GM21367 (cell line): Measurements from ENCODE around the gene TMEM163.

Experiments used
- ATAC-seq: cut with Tn5 transposase; IDR thresholded peaks from one replicate; pipeline ENCODE4 v1.9.1; 2021; ENCODE audit not compliant: unreplicated experiment

The TMEM163 gene

DNA sequence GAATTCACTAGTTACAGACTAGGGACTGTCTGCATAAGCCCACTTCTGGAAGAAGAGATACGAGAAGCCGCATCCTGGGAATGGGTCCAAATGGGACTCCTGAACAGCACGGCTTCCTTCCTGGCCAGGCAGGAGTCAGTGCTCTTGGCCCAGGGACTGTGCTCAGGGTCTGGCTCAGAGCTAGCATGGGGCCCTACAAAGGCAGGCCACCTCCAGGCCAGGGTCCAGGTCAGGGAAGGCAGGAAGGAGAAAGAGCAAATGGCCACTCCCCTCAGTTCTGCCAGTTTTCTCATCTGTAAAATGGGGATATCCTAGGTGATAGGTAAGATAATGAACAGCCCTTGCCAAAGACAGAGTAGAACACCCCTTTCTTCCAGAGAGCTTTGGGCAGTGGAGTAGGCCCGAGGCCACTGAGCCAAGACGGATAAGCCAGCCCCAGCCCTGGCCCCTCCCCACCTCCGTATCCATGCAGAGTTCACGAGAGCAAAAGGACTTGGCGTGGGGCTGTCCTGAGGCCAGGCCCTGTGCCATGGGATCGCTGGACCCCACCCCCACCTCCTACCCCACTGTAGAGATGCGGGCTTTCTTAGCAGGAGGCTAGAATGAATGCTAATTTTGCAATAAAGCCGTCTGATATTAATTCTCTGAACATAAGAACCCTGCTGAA lies 274.9 kb downstream of the TMEM163 start:
- ATAC-seq, result no peak

DNA sequence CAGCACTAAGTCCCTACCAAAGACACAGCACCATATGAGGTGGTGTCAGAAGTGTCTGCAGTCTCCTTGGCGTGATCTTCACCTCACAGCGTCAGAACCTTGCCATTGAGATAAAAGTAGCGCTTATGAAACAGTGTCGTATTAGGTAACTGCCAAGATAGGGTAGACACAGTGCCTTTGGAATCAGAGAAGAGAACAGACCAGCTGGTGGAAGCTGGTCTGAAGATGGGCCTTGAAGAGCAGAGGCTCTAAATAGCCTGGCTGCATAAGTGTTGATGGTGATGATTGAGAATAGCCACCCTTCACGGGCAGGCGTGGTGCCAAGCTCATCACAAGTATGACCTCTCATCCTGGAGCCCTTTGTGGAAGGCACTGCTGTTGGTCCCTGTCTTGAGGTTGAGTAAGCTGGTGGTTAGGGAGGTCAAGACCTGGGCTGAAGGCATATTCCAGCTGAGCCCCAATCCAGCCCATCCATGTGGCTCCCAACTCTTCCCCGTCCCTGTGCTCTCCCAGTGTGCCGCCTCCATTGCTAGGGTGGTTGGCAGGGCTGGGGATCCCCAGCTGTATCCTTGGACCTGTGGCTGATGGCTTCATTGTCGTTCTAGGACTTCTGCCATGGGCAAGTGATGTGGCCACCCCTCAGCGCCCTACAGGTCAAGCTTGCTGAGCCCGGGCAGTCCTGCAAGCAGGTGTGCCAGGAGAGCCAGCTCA lies 277.5 kb downstream of the TMEM163 start:
- ATAC-seq, result no peak

DNA sequence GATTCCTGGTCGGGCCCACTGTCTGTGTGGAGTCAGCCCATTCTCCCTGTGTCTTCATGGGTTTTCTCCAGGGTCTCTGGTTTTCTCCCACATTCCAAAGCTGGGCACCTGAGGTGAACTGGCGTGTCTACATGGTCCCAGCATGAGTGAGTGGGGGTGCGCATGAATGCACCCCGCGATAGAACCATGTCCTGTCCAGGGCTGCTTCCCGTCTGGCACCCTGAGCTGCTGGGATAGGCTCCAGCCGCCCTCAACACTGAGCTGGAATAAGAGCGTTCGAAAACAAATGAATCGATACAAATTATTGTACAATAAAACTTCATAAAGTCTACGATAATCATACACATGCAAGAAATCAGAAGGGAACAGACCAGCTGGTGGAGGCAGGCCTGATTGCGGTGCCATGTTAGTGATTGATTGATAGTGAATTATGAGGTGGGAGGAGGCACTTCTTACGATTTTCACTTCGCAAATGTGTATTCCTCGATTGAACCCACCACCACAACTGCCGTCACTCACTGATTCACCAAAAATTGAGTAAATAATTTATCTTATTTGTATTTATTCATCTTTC lies 278.4 kb downstream of the TMEM163 start:
- ATAC-seq, result no peak

DNA sequence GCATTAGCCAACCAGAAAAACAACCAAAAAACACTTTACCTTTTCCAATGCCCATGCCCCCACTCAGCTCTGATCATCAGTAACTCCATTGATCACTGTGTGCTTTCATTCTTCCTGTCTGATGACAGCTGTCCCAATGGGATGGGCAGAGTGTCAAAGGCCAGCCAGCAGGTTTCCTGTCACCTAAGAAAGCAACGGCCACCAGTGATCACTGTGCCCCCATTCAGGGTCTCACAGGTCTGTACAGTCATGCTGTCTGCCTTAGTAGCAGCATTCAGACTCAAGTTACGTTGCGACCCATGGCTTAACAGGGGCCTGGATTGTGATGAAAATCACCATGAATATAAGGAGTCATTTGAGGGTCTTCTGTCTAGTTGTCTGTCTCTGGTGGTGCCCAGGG lies 280.4 kb downstream of the TMEM163 start:
- ATAC-seq, result no peak

DNA sequence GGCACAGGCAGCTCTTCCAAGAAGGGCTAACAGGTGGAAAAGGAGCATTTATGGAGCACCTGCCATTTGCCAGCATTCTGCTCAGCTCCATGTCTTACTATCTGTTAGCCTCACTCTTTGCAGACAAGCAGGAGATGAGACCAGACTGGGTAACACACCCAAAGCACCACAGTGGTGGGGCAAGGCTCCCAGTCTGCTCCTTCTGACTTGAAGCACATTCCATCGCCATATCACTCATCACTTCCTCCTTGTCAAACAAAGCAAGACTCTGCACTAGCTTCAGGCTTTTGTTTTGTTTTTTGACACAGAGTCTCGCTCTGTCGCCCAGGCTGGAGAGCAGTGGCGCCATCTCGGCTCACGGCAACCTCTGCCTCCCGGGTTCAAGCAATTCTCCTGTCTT lies 282.1 kb downstream of the TMEM163 start:
- no peak for ATAC-seq

DNA sequence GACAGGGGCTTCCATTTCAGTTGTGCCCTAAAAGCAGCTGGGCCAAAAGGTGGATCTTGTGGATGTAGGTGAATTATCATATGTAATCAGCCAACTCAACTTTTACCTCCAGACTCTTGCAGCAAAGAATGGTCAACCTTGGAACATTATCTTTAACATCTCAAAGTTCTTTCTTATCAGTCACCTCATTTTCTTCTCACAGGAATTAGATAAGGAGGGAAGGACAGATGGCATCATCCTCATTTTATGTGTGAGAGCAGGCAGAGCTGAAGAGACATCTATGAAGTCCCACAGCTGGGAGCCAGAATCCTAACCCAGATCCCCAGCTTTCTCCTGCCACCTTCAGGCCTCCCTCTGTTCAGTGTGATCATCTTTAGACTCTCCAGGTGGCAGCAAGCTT lies 282.9 kb downstream of the TMEM163 start:
- no peak for ATAC-seq

DNA sequence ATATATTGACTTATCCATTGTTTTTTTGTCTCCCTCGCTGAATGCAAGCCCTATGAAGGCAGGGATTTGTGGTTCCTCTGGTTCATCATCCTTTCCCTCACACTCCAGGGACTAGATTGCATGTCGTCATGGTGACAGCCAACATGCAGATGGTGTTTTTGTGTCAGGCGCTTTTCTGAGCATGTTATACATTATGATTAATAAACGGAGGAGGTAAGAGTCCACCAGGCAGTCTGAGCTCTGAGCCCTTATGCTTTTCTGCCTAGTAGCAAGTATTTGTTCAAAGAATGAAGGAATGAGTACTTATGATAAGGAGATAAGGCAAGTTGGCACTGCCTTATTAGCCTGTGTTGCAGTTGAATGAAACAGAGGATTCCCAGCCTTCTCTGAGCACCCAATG lies 283.3 kb downstream of the TMEM163 start:
- no peak for ATAC-seq

DNA sequence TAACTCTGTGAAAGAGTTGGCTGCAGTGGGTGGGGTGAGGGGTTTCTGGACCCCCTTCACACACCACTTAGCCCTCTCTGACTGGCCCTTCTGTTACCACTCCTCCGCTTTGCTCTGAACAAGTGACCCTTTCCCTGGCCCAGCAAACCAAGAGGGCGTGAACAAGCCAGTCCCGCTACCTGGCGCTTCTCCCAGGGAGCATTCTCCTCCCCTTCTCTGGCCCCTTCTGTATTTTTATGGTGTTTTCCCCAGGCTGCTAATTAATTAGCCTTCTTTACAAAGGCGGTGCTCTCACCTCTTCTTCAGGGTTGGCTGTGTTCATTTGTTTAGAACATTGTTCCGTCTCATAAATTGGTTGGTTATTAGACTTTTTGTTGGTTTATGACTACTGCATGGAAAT lies 284.8 kb downstream of the TMEM163 start:
- ATAC-seq, result no peak

DNA sequence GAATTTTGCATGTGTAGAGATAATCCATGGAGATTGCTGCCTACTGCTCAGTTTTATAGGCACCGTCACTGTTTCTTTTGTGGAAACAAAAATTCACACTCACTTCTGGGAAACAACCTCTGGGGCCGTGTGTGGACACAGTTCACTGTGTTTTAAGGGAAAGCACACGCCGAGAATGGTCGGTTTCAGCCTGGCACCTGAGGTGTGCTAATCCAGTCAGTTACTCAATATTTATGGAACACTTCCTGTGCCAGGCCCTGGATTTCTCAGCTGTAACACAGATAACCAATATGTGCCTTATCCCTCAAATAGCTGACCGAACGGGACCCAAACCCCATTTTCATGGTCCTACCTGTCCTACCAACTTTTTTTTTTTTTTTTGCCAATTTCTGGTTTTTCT lies 285.3 kb downstream of the TMEM163 start:
- ATAC-seq, result no peak

DNA sequence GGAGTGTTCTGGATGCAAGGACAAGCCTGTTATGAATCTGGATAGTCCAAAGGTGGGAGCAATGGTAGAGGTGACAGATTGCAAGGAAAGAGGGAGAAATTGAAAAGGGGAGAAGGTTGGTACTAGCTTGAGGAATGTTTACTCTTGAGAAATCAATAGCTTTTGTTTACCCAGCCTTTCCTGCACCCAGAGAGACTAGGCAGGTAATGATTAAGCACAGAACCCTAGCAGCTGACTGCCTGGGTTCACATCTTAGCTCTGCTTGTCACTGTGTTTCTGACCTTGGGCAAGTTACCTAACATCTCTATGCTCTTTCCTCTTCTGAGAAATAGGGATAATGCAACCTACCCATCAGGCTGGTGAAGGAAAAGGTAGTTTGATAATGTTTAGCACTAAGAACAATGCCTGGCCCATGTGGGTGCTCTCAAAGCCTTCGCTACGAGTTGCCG lies 286.3 kb downstream of the TMEM163 start:
- no peak for ATAC-seq

DNA sequence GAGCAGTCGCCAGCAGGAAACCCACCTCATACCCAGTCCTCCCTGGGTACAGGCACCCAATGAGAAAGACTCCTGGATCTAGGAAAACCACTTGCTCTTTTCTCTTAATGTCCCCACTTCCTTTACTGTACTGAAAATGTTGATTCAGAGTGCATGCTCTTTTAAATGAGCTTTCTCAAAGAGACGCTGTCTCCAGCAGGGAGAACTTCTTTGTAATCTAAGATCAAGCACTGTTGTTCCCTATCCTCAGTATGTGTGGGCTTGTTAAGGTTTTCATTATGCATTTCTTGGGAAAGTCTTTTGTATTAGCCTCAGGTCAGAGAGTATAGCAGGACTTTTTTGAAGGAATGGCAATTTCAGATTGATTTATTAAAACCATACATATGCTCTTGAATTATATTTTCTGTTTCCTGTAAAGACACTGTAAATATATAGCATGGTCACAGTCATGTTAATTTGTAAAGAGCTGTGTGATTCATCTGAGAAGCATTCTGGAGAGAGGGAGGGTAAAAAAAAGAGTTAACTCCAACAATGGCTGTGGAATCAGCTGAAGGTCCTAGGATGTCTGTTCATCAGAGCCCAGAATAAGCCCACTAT lies 286.9 kb downstream of the TMEM163 start:
- ATAC-seq, result no peak

DNA sequence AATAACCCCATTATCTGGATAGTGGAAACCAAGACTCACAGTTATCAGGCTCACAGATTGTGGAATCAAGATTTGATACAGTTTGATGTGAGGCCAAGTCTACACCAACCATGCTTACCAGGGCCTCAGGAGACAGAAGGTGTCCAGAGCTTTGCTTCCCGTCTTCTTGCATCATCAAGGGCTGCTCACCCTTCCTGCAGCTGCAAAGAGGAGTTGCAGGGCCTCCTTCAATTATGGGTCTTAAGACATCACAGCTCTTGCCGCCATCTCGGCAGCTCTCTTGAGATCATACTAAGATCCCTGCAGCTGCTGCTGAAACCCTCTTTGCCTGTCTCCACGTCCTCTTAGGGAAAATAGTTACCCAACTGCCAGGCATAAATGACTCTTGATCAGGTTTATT lies 288.9 kb downstream of the TMEM163 start:
- ATAC-seq, result no peak

DNA sequence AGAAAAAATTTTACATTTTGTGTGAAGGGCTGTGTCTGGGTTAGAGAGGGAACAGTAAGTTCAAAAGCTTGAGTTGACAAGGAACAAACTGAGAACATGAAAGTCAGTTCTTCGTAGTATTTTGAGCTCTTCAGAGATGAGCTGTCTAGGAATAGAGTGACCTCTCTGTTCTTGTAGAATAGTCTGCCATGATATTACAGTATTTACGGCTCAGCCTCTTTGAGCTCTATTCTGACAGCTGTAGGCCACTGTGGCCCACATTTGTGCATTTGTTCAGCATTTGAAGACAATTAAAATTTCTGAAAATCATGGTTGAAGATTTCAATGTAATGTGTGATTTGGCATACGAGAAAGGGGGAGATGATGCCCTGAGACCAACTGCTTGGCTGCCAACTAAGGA lies 292.1 kb downstream of the TMEM163 start:
- ATAC-seq, result no peak

DNA sequence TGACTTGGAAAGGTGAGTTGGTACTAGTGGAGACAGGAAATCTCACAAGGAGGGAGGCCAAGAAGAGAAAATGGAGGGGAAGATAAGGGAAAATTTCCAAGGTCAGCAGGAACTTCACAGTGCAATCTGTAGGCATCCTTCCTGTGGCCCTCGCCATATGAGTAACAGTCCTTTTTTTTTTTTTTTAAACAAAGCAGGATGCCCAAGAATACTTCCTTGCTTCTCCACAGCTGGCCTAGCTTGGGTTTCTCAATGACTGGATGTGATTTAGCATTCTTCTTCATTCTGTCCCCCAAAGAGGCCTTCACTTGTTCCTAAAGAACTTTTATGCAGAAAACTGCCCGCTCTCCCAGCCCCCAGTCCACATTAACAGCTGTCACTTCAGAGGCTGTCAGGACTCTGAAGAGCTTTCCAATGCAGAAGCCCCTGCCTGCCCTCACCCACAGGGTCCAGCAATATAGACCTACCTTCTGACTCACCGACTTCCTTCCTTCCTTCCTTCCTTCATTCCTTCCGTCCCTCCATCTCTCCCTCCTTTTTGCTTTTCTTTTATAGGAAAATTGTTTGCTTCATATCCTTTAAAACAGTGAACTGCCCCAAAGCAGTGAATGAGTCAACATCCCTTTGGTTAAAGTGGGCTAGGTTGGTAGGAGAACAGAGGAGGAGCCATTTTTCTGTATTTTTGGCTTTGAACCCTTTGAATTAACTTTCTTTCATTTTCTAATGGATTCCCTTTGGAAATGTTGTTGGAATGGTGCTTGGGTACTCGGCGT lies 292.9 kb downstream of the TMEM163 start:
- ATAC-seq, result no peak

DNA sequence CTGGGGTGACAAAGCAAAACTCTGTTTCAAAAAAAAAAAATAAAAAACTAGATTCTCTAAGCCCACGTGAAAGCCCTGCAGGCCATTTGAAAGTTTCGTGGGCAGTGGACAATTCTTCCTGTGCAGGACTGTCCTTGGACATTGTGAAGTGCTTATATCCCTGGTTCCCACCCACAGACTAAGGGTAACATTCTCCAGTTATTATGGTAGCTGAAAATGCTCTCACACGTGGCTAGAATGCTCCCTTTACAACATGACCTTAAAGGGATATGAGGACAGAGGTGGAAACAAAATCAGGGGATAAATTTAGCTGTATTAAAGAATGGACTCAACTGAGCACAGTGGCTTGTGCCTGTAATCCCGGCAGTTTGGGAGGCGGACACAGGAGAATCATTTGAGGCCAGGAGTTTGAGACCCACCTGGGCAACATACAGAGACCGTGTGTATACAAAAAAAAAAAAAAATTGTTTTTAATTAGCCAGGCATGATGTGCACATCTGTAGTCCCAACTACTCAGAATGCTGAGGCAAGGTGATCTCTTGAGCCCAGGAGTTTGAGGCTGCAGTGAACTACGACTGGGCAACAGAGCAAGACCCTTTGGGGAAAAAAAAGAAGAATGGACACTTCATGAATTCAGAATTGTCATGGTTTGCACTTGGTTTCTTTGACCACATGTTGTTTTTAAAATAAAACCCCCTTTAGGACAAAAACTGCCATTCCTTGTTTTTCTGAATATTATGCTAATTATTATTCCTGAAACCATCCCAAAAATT lies 297.1 kb downstream of the TMEM163 start:
- ATAC-seq, result no peak

DNA sequence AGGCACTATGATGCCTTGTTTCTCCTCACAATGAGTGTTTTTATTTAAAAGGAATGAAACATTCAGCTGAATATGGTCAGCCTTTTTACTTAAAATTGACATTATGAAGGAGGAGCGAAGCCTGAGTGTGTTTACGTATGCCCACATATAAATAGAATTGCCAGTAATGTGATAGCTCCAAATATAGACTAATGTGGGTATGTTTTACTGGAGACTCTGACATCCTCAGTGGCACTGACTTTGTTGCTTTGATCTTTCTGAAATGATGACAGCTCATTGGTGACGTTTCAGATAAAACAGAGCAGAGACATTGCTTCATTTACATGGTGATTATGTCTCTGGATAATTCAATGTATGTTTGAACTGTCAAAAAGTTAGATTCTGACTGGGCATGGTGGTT lies 297.9 kb downstream of the TMEM163 start:
- ATAC-seq, result no peak

DNA sequence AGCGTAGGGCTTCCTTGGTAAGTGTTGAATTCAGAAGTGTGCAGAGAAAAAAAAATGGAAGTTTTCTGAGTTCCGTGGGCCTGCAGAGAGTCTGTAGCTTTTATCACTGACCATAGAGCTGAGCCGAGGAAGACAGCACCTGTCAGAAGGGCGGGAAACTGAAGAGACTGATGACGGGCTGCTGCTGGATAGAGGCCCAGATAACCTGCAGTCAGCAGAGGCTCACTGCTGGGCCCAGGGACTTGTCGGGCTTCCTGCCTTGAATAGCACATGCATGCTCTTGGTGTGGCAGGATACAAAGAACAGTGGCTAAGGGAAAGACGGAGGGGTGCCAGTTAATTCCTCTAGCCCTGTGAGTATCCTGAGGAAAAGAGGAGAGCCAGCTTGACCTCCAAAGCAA lies 298.5 kb downstream of the TMEM163 start:
- ATAC-seq, result no peak

DNA sequence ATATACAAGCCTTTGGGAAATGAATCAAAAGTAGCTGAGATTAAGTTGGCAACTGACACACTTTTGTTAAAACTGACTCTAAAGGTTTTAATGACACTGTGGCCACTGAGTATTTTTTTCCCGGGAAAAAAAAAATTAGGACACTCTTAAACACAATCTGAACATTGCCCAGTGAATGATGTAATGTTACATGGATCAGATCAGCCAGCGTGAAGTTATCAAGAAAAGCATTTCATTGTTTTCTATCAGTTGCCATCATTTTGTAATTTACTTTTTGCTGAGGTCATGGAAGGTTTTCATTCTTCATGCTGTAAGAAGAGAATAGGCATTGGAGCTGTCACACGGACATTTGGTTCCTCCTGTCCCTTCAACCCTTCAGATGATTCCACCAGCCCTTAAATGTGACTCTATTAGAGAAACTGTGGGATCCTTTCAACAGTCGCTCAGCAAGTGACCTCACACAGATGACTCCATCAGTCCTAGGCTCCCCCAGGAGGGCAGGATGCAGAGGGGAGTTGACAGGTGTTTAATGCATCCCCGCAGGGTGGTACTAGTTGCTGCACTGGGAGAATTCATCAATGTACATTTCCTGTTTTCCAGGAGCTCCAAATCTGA lies 300.7 kb downstream of the TMEM163 start:
- no peak for ATAC-seq

DNA sequence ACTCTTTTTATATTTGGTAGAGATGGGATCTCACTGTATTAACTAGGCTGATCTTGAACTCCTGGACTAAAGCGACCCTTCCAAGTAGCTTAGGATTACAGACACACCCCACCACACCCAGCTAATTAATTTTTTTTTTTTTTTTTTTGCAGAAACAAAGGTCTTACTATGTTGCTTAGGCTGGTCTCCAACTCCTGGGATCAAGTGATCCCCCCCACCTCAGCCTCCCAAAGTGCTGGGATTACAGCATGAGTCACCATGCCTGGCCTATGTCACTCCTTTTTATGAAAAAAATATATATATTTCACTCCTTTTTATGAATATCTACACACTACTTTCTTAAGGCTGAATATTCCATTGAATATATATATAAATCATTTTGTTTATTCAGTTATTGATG lies 302.2 kb downstream of the TMEM163 start:
- no peak for ATAC-seq

DNA sequence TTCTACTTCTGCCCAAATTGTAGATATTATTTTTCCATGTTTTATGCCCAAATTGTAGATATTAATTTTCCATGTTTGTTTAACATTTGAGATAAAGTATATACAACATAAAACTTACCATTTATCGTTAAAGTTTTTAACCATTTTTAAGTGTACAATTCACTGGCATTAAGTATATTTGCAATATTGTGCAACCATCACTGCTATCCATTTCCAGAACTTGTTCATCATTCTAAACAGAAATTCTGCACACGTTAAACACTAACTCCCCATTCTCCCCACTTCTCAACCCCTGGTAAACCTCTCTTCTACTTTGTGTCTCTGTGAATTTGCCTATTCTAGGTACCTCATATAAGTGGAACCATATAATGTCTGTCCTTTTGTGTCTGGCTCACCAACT lies 302.8 kb downstream of the TMEM163 start:
- ATAC-seq, result no peak
